GM10248 (cell line): ENCODE measurements around the gene TDRD10.

Experiments
- CTCF ChIA-PET: fragments of 300-600 bp; sonication (Branson Sonifier 250); formaldehyde crosslinking; extraction: SDS; loops from one replicate; lab custom pipeline; 2021; ENCODE audit warnings: antibody characterized with exemption; lab: Yijun Ruan, JAX
- POLR2A ChIA-PET: fragments of 350-650 bp; sonication (Branson Sonifier 250); formaldehyde crosslinking; extraction: SDS; loops from one replicate; lab custom pipeline; 2020; ENCODE audit warnings: antibody characterized with exemption; lab: Yijun Ruan, JAX
- DNase-seq: peaks from one replicate; pipeline ENCODE4 v3.0.0; 2012; ENCODE audit errors: extremely low spot score
- TF ChIP-seq, protein P1 (sequence below): IDR thresholded peaks from 2 replicates; pipeline ENCODE4 v1.5.1; 2012; ENCODE audit warnings: mild to moderate bottlenecking, low read depth; ENCODE audit errors: extremely low read depth, missing control alignments, control extremely low read depth

The TDRD10 gene

DNA sequence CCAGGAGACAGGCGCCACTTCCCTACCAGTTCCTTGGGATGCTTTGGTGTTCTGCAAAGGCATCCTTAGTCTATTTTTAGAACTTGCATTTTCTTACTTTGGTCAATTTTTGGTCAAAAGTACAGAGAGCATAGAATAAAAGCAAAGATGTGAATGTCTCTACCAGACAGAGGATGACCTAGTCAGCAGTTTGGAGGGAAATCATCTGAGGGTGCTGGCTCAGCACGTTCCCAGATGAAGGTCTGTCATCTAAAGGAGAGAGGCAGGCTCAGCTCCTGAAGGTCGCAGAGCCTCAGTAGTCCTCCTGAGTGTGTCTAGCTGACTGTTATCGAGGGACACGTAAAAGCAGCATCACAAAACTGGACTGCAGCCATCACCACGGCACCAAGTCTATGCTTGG lies 80.9 kb downstream of the TDRD10 start:
- no peak for DNase-seq
- TF ChIP-seq, protein P1, sequence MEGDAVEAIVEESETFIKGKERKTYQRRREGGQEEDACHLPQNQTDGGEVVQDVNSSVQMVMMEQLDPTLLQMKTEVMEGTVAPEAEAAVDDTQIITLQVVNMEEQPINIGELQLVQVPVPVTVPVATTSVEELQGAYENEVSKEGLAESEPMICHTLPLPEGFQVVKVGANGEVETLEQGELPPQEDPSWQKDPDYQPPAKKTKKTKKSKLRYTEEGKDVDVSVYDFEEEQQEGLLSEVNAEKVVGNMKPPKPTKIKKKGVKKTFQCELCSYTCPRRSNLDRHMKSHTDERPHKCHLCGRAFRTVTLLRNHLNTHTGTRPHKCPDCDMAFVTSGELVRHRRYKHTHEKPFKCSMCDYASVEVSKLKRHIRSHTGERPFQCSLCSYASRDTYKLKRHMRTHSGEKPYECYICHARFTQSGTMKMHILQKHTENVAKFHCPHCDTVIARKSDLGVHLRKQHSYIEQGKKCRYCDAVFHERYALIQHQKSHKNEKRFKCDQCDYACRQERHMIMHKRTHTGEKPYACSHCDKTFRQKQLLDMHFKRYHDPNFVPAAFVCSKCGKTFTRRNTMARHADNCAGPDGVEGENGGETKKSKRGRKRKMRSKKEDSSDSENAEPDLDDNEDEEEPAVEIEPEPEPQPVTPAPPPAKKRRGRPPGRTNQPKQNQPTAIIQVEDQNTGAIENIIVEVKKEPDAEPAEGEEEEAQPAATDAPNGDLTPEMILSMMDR, result no peak
- ChIA-PET CTCF (interaction anchor here (1.4 kb wide), 1 partner anchor 9 kb away, joined by 3 read pairs; no protein-coding TSS in a partner anchor), POLR2A (no interaction called here)

- TF ChIP-seq, protein P1, result no peak
- POLR2A ChIA-PET, result no interaction called here
- CTCF ChIA-PET, result interaction anchor here (2.0 kb wide), 1 partner anchor 17 kb away, joined by 6 read pairs; the partner anchor contains the start of gene CHRNB2
- DNase-seq, result no peak
These were observed 81.8 kb downstream of the TDRD10 start for GRCh38 chr1:154583773-154584172.

DNA sequence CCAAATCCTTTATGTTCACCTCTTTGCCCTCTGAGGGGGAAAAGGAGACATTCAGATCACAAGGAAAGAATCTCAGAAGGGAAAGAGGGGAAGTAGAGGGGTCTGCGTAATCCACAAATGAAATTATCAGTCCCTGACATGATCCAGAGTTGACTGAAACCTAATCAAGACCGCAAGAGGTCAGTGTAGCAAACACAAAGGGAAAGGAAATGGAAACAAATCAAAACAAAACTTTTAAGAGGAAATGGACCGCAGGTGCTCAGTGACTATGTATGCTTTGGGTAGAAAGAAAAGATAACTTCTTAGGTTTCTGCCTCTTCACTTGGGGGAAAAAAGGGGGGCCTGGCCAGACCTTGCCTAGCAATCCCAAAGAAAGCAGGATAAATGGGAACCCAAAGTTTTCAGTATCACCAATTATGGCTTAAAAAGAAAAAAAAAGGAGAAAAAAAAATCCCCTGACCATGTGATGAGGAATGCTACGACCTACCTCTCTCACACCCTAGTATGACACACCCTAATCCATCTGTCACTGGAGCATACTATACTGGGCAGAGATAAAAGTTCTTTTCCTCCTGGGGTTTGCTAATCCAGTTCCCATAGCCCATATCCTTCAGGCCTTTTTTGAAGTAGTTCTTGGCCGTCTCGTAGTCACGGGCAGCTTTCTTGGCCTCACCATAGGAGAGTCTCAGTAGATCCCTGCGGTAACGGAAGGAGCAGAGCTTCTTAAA lies 82.4 kb downstream of the TDRD10 start:
- POLR2A ChIA-PET, result no interaction called here
- CTCF ChIA-PET, result interaction anchor here (2.0 kb wide), 1 partner anchor 18 kb away, joined by 6 read pairs; the partner anchor contains the start of gene CHRNB2
- DNase-seq, result no peak
- TF ChIP-seq, protein P1, result peak; percentile 10

- TF ChIP-seq, protein P1, result no peak
- ChIA-PET CTCF (interaction anchor here (1.8 kb wide), 1 partner anchor 18 kb away, joined by 5 read pairs; no protein-coding TSS in a partner anchor), POLR2A (no interaction called here)
- DNase-seq, result no peak
These were observed 84.2 kb downstream of the TDRD10 start for GRCh38 chr1:154586231-154586630.

DNA sequence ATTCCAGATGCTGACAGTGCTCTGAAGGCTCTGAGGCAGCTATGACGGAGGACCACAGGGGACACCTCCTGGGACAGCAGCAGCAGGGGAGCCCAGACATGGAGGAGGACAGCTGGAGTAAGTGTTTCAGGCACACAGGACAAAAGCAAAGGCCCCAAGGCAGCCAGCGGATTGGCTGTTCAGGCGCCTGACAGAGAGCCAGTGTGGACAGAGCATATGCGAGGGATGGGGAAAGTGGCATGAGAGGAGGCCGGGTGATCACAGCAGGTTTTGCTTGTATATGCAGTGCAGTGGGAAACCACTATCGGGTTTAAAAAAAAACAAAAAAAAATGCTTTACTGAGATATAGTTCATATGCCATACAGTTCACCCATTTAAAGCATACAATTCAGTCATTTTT lies 84.6 kb downstream of the TDRD10 start:
- POLR2A ChIA-PET, result no interaction called here
- CTCF ChIA-PET, result interaction anchor here (1.8 kb wide), 1 partner anchor 18 kb away, joined by 5 read pairs; no protein-coding TSS in a partner anchor

GRCh38 chr1:154589780-154590179 lies 87.8 kb downstream of the TDRD10 start:
- ChIA-PET POLR2A (no interaction called here), CTCF (interaction anchor here (1.4 to 2.5 kb wide), 2 partner anchors 14 to 110 kb away, joined by 3 to 9 read pairs; no protein-coding TSS in a partner anchor)
- no peak for DNase-seq
- TF ChIP-seq, protein P1, result no peak

More for the DNA sequence above, 84.6 kb downstream of the TDRD10 start:
- TF ChIP-seq, protein P1, result no peak
- DNase-seq, result no peak
